HG02970 (cell line): ENCODE measurements around the gene CEP63.
"Not testable (repeated sequence)": the region's sequence is repeated elsewhere in the genome, so short reads cannot be mapped to it uniquely, and the experiment has no call there.

Experiments used
- ATAC-seq: cut with Tn5 transposase; IDR thresholded peaks from one replicate; pipeline ENCODE4 v1.9.1; 2021; ENCODE audit warnings: mild to moderate bottlenecking, moderate library complexity, moderate number of reproducible peaks; ENCODE audit not compliant: unreplicated experiment, low FRiP score

Gene CEP63

GRCh38 chr3:134564991-134565390 lies 79.1 kb downstream of the CEP63 start:
- no peak for ATAC-seq

GRCh38 chr3:134567605-134568004 lies 81.7 kb downstream of the CEP63 start:
- no peak for ATAC-seq

GRCh38 chr3:134568790-134569189 lies 82.9 kb downstream of the CEP63 start:
- no peak for ATAC-seq

- not testable (repeated sequence) for ATAC-seq
Measured at GRCh38 chr3:134569899-134570298, 84.0 kb downstream of the CEP63 start.

- no peak for ATAC-seq
Measured at GRCh38 chr3:134576426-134576825, 90.6 kb downstream of the CEP63 start.

- ATAC-seq, result no peak
Measured at GRCh38 chr3:134576831-134577230, 91.0 kb downstream of the CEP63 start.

GRCh38 chr3:134579141-134579665 lies 93.3 kb downstream of the CEP63 start:
- ATAC-seq, result no peak

GRCh38 chr3:134590766-134591165 lies 104.9 kb downstream of the CEP63 start:
- ATAC-seq, result no peak

- no peak for ATAC-seq
Measured at GRCh38 chr3:134592806-134593205, 106.9 kb downstream of the CEP63 start.

- no peak for ATAC-seq
Measured at GRCh38 chr3:134594331-134594741, 108.5 kb downstream of the CEP63 start.

GRCh38 chr3:134594986-134595385 lies 109.1 kb downstream of the CEP63 start:
- not testable (repeated sequence) for ATAC-seq

- ATAC-seq, result no peak
Measured at GRCh38 chr3:134597390-134597970, 111.6 kb downstream of the CEP63 start.

- no peak for ATAC-seq
Measured at GRCh38 chr3:134598763-134599545, 113.1 kb downstream of the CEP63 start.

- ATAC-seq, result no peak
Measured at GRCh38 chr3:134600206-134600605, 114.3 kb downstream of the CEP63 start.

GRCh38 chr3:134600685-134601463 lies 115.0 kb downstream of the CEP63 start:
- ATAC-seq, result no peak

- no peak for ATAC-seq
Measured at GRCh38 chr3:134601539-134602439, 115.9 kb downstream of the CEP63 start.

GRCh38 chr3:134602440-134602814 lies 116.6 kb downstream of the CEP63 start:
- no peak for ATAC-seq

GRCh38 chr3:134603480-134603879 lies 117.6 kb downstream of the CEP63 start:
- ATAC-seq, result no peak

- no peak for ATAC-seq
Measured at GRCh38 chr3:134603956-134604355, 118.1 kb downstream of the CEP63 start.

- ATAC-seq, result no peak
Measured at GRCh38 chr3:134605556-134605955, 119.7 kb downstream of the CEP63 start.
